A204.1 (cell line): ENCODE results near the gene STAT6.

Experiments used
- FAIRE-seq: peaks from 2 replicates; lab custom pipeline; 2012; peaks lifted over from hg19 to GRCh38; lab: Jason Lieb, UNC

The STAT6 gene, protein sequence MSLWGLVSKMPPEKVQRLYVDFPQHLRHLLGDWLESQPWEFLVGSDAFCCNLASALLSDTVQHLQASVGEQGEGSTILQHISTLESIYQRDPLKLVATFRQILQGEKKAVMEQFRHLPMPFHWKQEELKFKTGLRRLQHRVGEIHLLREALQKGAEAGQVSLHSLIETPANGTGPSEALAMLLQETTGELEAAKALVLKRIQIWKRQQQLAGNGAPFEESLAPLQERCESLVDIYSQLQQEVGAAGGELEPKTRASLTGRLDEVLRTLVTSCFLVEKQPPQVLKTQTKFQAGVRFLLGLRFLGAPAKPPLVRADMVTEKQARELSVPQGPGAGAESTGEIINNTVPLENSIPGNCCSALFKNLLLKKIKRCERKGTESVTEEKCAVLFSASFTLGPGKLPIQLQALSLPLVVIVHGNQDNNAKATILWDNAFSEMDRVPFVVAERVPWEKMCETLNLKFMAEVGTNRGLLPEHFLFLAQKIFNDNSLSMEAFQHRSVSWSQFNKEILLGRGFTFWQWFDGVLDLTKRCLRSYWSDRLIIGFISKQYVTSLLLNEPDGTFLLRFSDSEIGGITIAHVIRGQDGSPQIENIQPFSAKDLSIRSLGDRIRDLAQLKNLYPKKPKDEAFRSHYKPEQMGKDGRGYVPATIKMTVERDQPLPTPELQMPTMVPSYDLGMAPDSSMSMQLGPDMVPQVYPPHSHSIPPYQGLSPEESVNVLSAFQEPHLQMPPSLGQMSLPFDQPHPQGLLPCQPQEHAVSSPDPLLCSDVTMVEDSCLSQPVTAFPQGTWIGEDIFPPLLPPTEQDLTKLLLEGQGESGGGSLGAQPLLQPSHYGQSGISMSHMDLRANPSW

DNA sequence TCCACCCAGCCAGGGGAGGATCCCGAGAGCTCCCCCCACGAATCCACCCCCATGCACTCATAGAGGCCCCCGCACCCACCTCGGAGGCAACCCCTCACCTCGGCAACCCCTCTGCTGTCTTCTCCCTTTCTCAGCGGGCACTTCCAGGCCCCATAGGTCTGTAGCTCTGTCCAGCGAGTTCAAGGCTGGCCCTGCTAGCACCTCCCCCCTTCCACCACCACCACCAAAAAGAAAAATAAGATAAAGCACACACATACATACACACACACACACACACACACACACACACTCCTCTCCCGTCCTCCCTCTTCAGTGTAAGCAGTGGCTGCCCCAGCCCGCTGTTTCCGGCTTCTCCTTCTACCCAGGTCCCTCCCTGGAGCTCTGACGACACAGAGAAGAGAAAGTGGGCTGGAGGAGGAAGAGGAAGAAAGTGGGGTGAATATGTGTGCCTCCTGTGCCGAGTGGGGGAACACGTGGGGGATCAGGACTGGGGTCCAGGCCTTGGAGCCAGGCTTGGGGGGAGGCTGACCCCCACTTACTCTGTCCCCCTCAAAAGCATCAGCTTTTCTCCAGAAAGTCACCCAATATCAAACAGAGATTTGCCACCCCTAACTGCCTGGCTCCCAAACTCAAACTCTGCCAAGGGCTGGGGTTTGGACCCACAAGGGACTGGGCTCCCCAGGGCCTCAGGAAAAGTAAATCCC lies at the start of gene STAT6:
Gene STAT6 (minus strand): TSS at position 332 of the 704 bp plus-strand sequence. CDS start 3,084 bp downstream, outside the sequence.
- no peak for FAIRE-seq

DNA sequence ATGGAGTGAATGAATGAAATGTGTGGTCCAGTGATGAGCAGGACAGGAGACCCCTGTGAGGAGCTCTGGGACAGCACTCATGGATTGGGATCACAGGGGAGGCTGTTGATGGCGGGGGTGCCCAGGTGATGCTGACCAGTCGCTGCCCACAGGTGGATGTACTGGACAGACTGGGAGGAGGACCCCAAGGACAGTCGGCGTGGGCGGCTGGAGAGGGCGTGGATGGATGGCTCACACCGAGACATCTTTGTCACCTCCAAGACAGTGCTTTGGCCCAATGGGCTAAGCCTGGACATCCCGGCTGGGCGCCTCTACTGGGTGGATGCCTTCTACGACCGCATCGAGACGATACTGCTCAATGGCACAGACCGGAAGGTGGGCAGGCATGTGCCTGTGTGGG lies 49.6 kb upstream of the STAT6 start:
- FAIRE-seq: no peak

DNA sequence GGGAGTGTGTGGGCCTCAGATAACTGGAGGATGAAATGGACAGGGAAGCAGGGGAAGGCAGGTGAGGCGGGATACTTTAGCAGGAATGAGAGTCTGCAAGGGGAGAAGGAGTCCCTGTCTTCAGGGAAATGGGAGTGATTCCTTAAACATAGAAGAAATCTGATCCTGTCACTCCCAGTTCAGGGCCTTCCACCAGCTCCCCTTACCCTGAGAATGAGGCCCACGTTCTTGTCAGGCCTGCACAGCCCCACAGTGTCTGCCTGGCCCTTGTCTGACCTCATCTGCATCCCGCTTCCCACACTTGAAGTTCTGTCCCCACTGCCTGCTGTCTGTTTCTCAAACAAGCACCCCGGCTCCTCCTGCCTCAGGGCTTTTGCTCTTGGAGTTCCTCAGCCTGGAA lies 48.9 kb upstream of the STAT6 start:
- FAIRE-seq: no peak

DNA sequence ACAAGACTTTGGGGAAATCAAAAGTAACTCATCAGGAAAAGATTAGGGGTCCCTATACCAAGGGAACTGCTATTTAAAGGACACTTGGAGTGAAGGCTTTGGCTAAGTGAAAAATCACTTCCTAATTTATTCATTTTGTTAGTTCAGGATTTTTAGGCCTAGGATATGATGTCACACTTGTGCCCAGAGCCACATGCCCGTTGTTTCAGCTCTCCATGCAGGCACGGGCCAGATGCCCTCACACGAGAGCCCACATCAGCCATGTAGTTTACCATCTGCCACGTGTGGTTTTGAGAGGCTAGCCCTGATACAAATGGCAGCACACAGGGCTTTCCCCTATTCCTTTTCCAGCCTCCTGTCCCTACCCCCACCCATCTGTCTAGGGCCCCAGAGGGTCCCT lies 48.1 kb upstream of the STAT6 start:
- FAIRE-seq: no peak

DNA sequence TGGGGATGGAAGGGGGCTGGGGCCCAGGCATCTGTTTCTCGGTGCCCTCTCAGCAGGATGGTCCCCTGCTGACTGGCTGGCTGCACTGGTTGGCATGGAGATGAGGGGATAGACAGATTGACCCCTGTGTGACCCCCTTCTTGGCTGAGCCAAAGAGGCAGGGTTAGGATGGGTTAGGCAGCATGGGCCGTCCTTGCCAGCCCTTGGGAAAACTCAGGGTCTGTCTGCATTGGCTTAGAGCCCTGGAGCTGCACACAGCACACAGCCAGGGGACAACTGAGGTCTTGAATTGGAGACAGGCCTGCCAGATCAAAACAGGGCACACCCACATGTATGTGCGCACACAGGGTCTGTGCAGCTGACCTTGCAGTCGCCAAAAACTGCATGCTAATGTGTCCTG lies 47.5 kb upstream of the STAT6 start:
- no peak for FAIRE-seq

DNA sequence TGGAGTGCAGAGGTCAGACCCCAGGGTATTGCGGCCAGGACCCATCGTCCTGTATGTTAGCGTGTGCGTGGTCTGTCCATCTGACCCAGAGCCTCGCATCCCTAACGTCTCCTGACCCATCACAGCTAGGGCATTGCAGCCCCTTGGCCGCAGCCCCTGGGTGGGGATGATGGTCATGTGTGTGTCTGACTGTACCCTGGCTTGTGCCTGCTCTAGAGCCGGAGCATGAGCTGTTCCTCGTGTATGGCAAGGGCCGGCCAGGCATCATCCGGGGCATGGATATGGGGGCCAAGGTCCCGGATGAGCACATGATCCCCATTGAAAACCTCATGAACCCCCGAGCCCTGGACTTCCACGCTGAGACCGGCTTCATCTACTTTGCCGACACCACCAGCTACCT lies 47.0 kb upstream of the STAT6 start:
- FAIRE-seq: no peak

DNA sequence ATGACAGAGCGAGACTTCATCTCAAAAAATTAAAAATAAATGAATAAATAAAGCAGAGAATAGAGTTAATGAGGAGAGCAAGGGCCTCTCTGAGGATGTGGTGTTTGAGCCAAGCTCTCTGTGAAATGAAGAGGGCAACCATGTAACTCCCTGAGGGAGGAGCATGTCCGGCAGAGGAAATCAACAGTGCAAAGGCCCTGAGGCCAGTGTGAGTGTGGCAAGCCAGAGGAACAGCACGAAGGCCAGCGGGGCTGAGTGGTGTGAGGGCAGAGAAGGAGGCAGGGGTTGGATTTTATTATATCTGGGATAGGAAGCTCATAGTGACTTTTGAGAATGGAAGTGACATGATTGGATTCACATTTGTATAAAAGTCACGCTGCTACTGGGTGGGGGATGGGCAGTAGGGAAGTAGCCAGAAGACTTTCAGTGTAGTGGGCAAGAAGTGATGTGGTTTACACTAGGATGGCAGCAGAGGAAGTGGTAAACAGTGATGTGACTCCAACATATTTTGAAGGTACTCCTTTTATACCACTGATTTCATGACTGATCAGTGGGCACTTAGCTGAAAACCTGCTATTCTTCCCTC lies 46.5 kb upstream of the STAT6 start:
- no peak for FAIRE-seq

DNA sequence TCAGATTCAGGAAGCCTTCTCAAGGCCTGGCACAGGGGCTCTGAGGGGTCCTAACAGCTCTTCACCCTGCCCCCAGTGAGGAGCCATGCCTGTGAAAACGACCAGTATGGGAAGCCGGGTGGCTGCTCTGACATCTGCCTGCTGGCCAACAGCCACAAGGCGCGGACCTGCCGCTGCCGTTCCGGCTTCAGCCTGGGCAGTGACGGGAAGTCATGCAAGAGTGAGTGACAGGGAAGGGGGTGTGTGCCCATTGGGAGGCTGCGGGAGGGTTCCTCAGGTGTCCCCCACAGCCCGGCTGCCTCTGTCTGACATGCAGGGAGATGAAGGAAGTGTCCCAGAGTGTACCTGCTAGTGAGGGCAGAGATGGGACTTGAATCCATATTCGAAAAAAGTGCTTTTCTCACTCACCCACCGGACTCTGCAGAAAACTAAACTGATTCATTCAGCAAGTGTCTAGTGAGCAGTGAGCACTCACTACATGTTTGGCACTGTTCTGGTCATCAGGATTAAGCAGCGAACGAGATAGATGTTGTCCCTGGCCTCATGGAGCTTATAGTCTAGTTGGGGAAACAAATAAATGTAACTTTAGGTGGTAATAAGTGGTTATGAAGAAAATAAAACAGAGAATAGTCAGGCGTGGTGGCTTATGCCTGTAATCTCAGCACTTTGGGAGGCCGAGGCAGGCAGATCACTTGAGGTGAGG lies 45.7 kb upstream of the STAT6 start:
- FAIRE-seq: no peak

DNA sequence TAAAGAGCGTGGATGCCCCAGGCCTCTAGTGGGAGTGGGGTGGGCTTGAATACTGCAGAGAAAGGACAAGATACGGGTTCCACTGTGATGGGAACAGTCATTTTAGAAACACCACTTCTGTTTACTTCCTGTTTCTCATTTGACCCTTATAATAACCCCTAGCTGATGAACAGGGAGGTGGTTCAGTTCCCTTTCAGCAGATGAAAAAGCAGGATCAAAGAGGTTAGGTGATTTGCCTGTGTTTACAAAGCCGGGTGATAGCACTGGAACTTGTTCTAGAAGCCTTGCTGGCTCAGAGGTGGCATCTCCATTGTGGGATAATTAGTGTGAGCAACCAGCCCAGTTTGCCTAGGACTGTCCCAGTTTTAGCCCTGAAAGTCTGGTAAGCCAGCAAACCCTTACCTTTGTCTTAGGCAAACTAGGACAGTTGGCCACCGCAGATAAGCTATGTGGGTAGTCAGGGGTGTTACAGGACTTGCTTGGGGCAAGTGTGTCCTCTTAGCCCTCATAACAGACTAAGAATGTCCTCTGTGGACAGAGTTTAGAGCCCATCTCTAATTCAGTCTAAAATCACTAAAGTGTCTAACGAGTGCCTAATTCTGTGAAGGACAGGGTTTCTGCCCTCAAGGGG lies 43.8 kb upstream of the STAT6 start:
- no peak for FAIRE-seq

DNA sequence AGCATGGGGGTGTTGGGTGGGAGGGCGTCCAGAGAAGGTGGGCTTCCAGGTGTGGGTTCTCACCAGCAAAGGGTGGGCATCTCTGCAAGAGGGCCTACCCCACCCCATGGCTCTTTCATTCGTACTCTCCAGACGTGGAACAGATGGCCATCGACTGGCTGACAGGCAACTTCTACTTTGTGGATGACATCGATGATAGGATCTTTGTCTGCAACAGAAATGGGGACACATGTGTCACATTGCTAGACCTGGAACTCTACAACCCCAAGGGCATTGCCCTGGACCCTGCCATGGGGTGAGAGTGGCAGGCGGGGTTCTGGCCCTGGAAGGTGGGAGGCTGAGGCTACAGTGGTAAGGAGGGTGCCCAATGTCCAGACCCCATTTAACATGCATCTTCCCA lies 42.9 kb upstream of the STAT6 start:
- FAIRE-seq: no peak

DNA sequence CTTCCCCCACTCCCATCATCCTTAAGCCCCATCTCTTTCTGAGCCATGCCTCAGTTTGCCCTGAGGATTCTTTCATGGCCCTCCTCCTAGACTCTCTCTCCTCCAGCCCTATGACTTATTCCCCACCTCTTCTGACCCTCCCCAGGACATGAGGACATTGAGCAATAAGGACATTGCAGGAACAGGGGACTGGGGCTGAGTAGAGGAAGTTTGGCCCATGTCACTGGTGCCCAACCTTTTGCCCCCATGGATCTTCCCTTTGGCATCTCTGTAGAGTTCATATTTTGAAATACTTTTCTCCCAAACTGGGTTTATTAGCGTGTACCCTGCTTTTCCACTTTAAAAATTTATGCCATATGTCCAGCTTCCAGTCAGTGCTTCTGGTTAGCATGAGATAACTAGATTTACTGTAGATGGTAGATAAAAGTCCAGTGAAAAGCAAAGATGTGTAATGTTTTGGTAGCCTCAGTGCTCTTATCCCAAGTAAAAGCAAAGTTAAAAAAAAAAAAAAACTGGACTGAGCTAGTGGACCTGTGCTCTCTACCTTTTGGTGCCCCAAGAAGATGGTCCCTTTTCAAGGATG lies 42.3 kb upstream of the STAT6 start:
- no peak for FAIRE-seq

DNA sequence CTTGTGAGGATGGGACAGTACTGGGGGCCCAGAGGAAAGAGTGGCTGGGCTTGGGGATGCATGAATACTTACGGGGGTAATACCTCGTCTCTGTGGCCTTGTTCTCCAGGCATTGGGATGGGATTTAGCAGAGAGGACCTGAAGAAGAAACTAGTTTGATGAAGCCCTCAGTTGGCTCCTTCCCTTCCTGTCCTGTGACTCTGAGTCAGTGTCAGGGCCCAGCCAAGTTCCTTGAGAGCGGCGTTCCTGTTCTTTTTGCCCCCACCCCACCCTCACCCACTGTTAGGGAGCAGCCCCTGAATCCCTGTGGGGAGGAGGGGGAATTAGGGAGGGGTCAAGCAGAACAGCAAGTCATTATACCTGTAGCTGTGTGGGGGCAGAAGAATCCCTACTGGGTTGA lies 41.5 kb upstream of the STAT6 start:
- no peak for FAIRE-seq

DNA sequence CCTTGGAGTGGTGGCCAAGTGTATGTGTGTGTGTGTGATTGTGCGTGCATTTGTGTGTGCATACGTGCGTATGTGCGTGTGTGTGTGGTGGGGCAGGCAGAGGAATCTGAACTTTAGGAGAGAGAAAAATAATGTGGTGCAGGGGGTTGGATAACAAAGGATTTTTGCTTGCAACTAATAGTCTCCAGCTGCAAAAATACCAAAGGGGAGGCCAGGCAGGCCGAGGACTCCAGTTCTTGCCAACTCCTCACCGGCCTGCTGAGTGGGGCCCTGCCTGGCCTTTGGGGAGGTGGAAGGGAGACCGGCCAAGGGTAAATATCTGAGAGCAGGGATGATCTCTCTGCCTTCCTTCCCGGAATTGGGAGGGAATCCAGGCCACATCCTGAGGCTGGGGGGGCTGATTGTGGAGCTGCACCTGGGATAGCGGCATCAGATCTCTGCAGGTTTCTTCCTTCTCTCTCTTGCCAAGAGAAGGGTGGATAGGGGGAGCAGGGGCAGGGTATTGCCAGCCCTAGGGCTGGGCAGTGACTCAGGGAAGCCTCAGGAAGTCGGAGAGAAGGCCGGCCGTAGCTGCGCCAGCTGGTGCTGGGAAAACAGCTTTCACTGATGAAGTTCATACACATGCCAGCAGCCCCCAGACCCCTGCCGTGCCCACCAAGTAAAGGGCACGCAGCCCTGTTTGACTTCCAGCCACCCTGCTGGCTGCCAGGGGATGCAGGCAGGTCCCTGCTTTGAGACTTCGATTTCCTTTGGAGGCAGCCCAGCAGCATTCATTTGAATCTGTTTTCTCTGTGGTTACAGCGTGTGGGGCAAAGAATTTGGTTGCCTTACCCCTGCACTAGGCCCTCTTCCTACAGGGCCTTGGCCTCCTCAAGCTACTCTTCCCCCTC lies 40.8 kb upstream of the STAT6 start:
- no peak for FAIRE-seq

DNA sequence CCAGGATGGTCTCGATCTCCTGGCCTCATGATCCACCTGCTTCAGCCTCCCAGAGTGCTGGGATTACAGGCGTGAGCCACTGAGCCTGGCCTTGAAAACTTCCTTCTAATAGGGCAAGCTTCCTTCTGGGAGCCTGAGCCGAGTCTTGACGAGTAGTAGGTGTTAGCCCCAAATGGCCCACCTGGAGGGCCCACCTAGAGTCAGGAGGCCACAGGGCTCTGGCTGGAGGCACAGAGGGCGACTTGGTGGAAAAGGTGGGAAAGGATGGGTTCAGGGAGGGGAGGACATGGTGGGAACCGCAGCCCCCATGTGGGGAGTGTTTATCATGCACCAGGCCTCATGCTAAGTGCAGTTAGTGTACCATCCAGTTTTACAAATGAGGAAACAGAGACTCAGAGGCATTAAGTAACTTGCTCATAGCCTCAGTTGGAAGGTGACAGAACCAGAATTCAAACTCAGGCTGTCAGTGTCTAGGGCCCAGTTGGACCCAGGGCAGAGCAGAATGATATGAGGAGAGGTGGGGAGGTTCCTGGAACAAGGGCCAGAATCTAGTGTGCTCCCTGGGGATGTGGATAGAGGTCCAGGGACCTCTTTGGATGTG lies 39.3 kb upstream of the STAT6 start:
- no peak for FAIRE-seq

DNA sequence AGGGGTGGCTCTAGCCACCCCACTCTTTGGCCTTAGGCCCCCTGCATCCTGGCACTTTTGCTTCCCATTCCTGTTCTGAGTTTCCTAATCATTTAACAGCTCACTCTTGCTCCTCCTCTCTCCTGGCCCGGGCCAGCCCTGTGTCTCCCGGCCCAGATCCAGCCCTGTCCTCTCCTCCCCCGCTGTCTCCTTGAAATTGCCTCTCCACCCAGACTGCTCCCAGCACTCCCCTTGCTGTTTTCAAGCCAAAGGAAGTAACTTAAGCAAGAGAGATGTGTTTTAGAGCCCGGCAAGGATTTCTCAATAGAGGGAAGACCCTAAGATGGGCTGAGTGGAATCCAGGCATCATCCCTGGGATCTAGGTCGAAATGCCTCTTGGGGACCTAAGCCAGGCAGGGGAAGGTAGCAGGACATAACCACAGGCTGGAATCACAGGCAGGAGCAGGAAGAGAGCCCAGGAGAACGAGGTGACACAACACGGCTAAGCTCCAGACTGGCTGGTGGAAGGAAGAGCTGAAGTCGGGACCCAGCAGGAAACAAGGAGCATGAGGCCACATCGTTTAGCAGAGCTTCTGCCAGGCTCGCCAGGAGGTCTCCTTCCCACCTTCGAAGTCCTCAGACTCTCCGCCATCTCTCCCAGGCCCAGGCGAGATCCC lies 38.2 kb upstream of the STAT6 start:
- FAIRE-seq: no peak

DNA sequence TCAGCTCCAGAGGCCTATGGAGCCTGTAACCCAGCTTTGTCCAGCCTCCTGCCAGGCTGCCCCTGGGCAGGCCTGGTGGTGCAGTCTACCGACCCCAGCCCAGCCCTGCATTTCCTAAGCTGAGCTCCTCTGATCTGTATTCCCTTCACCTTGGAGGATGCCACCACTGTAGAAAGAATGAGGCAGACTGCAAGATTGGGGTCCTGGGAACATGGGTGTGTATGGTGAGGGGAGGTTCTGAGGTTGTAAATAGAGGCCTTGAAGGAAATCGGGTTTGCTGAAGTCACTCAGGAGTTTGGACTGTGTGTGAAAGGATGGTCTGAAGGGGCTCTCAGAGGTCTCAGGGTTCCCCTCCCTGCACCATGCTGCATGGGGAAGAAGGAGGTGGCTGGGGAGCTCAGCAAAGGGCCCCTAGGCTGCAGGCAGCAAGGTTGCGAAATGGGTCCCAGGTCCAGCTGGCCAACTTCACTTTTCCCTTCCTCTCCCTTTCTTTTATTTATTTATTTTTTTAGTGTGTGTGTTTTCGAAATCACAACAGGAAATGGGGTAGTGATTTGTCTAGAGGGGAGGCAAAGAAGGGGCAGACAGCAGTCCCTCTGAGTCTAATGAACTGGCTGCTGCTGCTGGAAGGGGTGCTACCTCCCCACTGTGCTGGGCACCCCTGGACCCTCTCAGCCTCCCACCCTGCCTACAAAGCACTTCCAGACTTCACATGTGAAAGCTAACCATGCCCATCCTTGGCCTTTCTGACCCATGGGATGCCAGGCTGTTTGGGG lies 37.5 kb upstream of the STAT6 start:
- no peak for FAIRE-seq

DNA sequence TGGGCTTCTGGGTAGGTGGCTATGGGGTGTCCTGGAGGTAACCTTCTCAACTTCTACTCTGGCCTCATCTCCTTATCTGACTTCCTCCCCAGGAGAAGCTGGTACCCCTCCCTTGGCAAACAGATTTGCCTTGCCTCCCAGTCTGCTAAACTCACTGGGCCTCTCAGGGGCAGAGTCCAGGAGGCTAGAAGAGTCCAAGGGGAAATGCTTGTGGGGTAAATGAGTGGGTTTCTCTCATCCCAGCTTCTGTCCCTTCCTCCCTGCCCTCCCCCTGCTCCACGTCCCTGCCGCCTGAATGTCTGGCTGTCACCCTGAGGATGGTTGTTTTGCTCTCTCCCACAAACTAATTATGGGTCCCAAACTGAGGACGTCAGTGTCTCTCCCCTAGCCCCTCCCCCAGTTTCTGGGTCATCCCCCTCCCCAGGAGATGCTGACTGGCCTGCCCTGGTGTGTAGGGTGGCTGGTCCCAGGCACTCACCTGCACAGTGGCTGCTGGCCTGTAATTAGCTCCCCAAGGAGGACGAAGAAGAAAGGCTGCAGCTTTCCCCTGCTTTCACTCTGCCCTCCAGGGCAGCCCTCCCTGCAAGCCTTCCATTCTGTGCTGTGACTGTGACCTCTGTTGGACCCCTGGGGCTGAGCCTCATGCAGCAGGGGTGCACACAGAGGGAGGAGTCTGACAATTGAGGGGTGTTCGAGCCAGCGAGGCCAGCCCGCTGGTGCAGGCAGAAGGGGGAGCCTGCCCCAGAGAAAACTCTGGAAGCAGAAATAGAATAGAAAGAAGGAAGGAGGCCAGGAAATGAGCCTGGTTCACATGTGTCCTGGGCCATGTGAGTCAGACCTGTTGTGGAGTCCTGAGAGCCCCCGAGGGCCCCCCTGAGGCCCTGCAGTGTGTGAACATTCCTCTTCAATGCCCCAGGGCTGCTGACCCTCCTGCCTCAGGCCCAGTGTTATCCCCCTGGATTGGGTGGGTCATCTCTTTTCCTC lies 36.1 kb upstream of the STAT6 start, which contains the start of gene LRP1-AS:
Gene LRP1-AS (minus strand): TSS at position 659 of the 984 bp plus-strand sequence.
- FAIRE-seq: no peak
